Stimulated activated CD4-positive, alpha-beta T cell treated with anti-CD3 and anti-CD28 coated beads, TNF-alpha, amount 100 ng/mL, for 1 hour (primary cell): ENCODE measurements around the gene CDCA4.

Experiments
- DNase-seq, 3 donors: peaks; one replicate each; pipeline ENCODE4 v3.0.0-alpha.2; 2020; ENCODE audit warnings: low read depth in 3 of 3, low spot score in 1 of 3

Gene CDCA4

DNA sequence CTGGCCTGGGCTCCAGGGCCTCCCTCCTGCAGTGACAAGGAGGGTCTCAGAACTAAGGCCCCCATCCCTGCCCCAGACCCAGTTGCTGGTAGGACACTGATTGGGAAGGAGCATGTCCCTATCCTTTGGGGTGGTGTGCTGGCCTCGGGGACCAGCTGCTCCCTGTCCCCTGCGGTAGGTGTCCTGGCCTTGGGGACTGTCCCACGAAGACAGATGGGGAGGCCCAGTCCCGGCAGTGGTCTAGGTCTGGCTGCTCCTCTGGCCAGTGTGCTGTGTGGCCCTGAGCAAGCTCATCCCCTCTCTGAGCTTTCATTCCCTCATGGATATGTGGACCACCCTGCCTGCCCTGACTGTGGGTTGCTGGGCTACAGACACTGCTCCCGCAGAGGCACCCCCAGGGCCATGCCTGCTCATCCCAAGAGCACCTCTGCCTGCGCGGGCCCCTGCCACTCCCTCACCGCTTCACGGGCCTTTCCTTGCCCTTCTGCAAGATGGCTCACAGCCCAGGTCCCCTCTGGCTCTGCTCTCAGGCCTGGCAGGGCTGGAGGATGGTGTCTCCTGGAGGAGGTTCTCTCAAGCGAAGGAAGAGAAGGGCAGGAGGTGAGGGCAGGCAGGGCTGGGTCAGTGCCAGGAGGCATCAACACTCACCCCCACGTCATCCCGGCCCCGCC, 55.2 kb downstream of the CDCA4 start:
- DNase-seq = no peak

DNA sequence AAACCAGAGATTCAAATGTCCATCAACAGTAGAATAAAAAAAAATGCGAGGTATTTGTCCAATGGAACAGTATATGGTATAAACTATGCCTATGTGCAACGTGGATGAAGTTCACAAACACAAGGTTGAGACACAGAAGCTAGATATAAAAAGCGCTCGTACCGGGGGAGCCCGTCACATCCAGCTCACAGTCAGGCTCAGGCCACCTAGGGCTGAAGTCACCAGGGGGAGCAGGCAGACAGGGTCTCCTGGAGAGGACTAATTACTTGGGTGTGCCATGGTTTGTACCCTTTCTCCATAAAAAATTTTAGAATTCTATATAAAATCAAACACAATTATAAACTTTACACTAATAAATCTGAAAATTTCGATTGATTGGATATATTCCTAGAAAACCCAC, 56.3 kb downstream of the CDCA4 start:
- no peak for DNase-seq
